HG03025 (cell line): ENCODE results near the gene BMP4.

Source experiments
- ATAC-seq: cut with Tn5 transposase; IDR thresholded peaks from one replicate; pipeline ENCODE4 v1.9.1; 2021; ENCODE audit warnings: mild to moderate bottlenecking, moderate library complexity; ENCODE audit not compliant: unreplicated experiment, low FRiP score

The BMP4 gene

DNA sequence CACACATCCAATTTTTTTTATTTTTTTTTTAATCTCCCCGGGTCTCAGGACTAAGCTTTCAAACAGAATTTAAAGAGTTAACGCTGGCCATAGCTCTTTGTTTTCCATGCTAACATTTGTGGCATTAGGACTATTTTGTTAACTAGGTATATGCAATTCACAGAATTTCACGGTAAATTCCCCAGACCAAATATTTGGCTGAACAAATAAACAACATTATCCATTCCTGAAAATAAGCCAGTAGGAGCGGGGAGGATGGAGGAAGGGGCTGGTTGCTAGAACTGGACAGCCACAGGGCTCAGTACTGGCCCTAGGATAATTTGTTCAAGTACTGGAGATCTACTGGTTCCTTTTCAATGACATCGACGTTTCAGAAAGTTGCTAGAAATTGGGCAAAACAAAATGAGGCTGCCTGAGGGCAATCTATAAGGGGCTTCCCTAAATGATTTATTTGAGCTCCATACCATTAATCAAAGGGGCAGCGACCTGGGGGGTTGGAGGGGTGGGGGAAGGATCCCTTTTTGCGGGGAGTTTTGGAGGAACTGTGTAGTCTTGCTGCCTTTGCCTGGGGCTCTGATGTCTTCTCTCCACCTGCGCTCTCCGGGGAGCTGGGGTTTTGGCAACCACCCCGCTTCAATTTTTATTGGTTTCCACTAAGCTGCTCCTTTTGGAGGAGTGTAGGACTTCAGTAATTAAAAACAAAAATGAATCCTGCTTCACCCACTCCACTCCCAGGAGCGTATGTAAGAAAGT, 9.0 kb downstream of the BMP4 start:
- no peak for ATAC-seq

DNA sequence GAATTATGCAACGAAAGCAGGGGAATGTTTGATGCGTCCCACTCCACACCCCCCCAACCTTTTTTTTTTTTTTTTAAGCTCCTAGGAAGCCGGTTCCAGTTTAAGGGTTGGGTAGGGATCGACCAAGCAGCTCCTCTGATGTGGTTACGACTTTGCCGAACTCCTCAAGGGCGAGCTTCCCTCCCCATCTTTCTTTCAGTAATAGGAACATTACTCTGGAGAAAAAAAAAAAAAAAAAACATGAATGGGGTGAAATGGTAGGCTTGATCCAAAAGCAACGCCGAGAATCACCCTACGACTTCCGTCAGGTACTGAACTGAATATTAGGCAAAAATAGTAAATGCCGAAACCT, 9.6 kb downstream of the BMP4 start:
- ATAC-seq, result no peak

DNA sequence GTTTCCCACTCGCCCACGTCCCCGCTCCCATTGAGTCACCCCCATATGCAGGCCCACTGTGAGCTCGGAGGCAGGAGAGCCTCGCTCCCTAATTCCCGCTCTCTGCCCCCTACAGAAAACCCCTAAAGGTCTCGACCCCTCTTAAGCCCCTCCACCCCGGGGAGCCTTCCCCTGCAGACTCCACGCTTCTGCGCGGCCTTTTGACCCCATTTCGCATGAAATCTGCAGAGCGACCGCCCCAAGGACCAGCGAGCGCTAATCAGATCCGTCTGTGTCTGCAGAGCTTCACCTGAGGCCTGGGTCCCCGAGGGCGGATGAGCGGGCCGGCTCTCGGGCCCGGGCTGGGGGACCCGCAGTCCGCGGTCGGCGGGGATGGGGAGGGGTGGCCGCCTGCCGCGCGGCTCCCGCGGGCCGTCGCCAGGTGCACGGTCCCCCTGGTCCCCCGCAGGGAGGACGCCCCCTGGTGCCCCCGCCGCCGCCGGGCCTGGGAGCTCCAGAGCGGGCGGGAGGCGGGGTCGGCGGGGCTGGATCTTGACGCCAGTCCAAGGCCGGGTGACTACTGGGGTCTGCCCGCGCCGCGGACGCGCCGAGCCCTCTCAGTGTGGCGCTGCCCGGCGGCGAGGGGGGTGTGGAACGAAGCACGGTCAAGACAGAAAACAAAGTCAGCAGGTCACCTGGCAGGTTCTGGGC, 10.1 kb downstream of the BMP4 start:
- no peak for ATAC-seq

DNA sequence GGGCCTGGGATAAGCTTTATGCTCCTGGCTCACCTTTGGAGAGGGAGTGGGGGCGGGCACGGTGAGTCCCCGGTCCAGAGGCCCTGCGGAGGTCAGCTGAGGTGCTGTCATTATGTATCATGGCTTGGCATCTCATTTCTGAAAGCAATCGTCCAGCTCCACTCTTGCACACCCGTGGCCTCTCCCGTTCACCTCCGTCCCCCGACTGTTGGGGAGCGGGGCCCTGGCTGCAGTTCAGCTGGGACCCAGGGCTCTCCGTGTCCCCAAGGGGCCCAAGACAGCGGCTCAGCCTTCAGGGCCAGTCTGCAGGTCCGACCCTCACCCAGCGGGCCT, 10.6 kb downstream of the BMP4 start:
- no peak for ATAC-seq

DNA sequence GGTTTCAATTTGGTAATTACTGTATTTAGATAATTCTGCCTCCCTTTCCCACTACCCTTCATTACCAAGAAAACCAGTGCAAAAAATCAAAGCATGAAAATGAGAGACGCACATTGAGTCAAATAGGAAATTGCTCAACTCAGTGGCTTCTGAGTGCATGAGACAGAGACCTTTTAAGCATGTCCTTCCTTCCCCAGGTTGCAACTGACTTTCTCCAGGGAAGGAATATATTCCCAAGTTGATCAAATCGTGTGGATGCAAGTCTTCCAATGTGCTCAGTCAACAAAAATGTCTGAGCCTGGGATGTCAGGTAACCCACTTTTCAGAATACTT, 12.9 kb downstream of the BMP4 start:
- no peak for ATAC-seq

DNA sequence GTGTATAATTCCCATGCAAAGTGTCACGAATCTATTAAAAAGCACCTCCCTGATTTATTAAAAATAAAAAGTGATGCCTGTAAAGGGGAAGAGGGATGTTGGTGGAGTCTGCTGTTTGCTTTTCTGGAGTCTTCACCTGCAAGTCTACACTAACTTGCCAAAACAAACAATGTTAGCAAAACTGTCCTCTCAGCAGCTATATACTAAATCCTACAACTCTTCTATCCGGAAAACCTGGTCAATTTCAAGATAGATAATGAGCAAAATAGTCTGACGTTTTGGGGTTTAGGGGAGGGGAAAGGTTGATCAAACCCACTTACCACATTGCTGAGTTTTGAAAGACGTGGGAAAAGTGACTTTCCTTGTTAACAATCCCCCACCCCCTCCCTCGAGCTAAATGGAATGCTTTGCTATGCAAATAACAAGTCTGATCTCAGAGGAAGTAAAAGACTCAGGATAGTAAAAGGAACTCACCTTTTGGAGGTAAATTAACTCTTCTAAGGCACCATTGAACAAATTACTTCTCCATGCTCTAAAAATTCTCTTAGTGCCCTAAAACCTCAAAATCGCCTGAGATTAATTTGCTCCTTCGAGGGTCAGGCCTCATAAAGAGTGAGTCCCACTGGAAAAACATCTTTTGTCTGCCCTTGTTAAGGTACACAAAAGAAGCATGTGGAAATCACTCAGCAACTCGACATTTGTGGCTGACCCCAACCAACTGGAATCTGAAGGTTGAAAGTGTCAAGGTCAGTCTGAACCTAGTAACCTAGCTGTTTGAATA, 13.5 kb downstream of the BMP4 start:
- ATAC-seq, result no peak

DNA sequence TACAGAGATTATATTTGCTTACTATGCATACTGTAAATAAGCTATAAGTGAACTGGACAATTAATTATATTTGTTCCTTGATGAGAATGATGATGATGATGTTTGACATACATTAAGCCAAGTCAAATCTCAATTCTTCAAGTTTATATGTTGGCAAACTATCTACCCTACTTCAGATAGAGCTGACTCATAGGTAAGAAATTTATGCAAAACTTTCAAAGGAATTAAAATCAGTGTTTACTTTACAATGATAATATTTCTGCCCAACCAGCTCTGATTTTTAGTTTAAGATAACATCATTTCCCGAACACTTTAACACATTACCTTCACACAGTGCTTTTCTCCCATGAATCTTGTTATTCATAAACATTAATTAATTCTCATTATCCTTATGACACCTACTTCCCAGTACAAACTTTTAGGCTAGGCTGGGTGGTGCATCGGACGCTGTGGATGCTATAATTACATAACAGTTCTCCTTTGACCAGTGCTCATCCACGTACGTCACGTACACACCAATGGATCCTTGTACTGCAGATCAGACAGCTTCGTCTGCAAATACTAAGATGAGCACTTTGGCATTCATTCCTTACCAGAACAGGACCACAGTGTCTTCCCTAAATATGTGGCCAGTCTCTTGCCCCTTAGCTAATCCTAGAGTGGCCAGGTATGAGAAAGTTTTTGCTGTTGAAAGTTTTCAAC, 18.3 kb downstream of the BMP4 start:
- no peak for ATAC-seq

DNA sequence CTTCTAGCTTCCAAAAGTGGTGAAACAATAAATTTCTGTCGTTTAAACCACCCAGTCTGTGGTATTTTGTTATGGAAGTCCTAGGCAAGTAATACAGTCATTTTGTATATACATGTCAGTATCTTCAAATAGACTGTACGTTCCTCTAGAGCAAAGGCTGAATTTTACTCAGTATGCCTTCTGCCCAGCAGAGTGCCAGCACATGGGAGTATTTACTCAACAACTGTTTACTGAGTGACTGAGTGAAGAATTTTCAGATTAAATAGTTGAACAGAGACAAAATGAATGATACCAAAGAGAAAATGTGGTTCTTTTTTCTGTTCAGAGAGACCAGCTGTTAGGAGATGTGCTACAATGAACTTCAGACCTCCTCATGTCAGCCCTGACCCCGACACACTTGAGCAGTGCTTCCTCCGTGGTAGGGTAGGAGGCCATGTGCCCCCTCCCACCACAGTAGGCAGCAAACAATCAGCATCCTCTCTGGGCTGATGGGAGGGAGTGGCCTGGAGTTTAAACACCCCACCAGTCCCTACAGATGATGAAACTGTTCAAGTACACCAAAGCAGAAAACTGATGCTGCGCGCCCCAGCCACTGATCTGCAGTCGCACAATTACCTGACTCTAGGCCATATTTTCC, 21.7 kb downstream of the BMP4 start:
- ATAC-seq, result no peak

DNA sequence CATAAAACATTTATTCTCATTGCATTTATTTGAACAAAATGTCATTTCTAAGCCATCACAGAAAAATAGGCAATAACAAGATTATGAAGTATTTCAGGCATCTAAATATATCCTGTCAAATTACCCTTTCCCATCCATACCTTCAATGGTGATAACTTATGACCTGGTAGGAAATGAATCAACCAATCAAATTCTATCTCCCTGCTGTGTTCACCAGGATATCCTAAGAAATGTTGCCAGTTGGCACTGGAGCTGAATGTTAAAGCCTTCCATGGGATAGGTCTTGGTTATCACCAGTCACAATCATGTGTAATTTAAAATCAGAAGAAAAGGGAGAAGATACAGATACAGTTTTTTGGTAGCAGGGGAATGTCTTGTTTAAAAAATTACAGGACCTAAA, 23.7 kb downstream of the BMP4 start:
- ATAC-seq, result no peak

DNA sequence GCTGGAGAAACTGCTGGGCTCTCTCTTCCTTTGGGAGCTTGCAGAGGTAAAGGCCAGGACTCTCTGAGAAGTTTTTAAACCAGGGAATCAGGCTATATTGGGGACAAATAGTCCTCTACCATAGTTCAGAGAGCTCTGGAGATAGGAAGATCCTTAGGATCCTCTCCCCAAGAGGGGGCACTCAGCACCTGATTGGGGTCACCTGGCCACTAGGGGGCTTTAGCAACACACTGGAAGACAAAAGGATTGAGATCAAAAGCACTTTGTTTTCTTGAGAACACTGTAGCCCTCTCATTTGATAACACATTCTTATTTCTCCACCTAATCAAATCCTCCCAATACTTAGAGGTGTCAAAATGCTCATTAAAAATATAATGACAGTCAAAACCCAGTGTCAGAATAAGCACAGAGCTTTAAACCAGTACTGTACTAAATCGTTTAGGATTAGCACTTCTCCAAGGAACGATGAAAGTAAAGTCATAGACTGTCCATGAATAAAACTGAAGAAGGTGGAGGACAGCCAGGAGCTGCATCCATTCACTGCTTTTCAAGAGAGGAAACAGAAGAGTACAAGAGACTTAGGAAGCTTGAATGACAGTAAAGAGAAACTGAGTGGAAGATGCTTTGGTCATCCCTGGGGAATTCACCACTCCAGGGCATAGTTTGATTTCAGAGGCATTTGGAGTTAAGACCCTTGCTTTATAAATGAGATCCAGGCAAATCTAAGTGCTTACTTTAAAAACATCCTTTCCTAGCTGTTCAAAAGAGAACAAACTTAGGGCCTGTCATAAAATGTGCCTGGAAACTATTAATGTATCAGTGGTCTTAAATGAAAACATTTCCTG, 26.5 kb downstream of the BMP4 start:
- ATAC-seq, result no peak

DNA sequence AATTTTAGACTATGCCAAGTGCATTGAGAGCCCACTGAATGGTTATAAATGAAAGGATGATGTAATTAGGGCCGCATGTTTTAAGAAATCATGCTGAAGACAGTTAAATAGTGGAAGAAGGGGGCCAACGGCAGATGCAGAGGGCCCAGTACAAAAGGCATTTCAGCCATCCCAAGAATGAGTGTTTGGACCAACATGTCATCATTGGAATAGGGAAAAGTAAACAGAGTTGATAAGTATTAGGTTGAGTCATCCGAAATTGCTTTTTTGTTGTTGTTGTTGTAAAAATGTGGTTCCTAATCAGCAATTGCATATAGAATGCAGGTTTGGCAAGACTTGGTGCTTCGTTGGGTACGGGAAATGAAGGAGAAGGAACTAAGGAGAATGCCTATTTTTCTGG, 29.5 kb downstream of the BMP4 start:
- ATAC-seq, result no peak

DNA sequence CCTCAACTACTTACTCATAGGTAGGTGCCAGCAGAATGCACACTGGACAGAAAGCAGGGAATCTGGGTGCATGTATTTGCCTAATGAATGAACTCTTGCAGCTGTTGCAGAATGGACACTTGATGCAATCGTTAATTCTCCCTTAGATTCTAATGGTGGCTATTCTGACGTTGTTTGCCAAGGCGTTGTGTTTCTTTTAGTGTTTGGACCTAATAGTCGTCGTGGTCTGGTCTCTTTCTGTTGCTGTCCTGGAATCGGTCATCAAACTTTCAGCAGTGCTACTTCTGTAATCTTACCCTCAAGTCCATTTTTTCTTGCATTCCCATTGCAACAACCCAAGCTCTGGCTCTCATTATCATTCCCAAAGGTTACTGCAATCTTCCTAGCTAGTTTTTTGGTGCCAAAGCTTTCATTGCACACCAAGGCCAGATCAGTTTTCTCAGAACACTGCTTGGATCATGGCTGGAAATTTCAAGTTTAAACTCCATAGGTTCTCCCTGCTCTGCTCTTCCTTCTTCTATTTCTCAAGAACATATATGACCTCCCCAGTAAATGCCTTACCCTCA, 31.3 kb downstream of the BMP4 start:
- no peak for ATAC-seq

DNA sequence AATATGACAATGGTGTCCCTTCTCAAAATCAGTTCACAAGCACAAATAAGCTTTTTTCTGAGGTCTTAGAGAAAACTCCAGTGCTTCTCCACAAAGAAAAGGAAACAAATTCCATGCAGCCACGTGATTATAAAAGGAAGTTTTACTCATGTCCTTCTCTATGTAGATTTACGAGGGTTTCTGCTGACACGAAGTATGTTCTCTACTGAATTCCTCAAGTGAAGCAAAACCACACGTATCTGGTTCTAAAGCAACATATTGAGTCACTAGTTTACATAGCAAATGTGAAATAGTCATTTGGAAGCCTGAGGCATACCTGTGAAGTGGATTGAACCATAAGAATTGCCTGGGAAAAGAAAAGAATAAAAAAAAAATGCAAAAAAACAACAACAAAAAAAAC, 31.9 kb downstream of the BMP4 start:
- no peak for ATAC-seq

DNA sequence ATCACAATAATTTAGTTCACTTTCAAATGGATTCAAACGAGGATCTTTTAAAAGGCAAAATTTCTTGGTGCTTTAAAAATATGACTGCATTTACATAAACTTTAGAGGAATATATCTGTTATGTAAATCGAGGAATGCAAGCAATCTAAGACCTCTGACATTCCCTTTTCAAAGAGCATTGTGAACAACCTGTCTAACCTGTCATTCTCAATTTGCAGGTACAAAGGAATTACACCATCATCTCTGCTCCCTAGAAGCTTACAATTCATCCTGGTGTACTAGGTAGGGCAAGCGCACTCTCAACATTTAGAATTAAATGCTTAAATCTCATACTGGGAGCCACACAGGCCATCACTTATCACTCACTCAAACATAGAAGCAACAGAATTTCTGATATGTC, 35.6 kb downstream of the BMP4 start:
- no peak for ATAC-seq

DNA sequence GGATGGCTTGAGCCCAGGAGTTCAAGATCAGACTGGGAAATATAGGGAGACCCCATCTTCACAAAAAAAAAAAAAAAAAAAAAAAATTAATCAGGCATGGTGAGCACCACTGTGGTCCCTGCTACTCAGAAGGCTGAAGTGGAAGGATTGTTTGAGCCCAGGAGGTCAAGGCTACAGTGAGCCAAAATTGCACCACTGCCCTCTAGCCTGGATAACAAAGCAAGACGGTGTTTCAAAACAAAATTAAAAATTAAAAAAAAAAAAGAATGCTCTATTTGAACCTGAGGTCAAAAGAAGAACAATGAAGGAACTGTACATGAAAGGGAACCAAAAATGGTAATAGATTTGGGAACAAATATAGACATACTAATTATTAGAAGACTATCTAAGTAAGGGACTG, 40.4 kb downstream of the BMP4 start:
- ATAC-seq, result no peak

DNA sequence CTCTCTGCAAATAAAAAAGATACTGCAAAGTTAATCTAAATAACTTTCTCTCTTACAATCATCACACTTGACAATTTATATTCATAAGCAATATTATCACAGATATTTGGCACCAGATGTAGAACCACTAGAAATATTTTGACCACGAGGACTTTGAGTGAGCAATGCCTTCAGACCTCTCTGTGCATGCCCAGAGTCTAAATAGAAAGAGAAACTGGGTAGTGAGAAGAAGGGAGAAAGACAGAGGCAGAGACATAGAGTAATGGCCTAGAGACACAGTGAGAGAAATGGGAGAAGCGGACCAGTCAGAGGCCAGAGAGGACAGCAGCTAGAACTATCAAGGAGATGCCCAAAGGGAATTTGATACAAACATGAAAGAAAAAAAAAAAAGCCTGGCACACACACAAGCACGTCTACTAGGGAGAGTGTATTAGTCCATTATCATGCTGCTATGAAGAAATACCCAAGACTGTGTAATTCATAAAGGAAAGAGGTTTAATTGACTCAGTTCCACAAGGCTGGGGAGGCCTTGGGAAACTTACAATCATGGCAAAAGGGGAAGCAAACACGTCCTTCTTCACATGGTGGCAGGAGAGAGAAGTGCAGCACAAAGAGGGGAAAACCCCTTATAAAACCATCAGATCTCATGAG, 41.1 kb downstream of the BMP4 start:
- ATAC-seq, result no peak

DNA sequence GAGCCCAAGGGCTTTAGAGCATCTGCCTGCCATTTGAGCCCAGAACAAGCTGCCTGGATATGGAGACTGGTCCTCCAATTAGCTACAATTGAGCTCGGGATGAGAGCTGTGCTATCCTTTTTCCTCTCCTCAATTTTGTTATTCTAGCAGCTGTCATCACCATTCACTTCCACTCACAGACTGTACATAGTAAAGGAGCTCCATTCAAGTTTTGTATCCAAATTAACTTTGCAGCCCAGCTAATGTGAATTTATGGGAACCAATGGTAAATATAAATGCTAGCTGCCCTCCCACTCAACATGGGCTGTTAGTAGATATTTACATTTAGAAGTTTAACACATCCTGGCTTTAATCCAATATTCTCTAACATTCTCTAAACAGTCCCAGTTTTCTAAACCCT, 44.6 kb downstream of the BMP4 start:
- no peak for ATAC-seq

DNA sequence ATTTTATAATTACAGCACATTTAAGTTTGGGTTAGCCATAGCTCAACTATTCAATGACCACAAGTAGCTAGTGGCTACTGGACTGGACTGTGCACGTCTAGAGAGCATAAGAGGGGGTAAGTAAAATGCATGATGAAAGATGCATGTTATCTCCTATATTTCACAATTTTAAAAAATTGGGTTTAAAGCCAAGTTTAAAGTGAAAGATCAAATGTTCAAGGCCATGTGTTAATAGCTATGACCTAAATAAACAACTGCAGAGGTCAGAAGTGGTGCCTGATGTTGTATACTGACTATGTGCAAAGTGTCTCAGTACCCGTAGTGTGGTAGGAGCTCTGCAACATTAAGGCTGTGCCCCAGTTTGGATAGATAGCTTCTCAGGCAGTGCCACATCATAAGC, 48.2 kb downstream of the BMP4 start:
- ATAC-seq, result no peak

DNA sequence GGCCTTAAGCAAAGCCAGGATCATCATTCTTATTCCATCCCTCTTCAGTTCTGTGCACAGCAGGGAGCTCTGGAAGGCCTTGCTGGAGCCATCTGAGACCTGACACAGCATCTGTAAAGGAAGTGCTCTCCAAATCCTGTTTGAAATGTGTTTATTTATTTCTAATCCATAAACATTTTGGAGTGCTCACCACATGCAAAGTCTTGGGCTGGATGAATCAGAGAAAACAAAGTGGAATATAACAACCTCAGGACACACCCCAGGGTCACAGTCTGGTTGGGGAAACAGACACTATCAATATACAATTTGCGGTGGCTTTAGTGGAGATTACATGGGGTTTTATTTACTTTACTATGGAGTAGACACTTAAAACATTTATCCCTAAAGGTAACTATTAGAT, 54.3 kb downstream of the BMP4 start:
- ATAC-seq, result no peak
